ENCODE data around the gene MARCHF11. TPM values are rescaled to one million over a fixed set of nuclear protein-coding genes. Genes with fewer than 3 reads are reported as not detected.

The MARCHF11 gene
- total and polyA plus RNA-seq, 2 donors (not counting 1 experiment from before 2014, with no cell fraction given) = not detected

DNA sequence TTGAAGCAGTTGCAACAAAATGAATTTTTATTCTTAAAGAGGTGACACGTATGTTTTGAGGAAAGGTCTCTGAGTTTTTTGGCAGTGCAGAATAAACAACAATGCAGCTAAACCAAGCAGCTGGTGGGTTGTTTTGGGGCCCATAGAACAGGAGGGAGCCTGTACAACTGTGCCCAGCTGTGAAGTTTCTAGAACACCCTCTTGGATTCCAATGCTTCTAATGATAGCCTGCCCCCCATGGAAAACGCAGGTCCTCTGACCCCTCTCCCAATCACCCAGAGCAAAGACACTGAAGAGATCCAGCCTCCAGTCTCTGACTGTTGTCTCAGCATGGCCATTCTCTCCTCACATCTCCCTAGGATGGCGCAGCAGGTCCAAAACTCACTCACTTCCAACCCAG is 150.9 kb downstream of the MARCHF11 start:
- H3K9ac ChIP-seq (ENCODE audit: low read length) = no peak overlapping the region
- Mint-ChIP-seq H3K27ac (no peak overlapping the region), H3K9me3 (ENCODE audit: insufficient read depth) (no peaks in the 10 kb centered on the region), H3K4me1 (no peaks in the 10 kb centered on the region), H3K27me3 (no peaks in the 10 kb centered on the region), H3K4me3 (no peak overlapping the region)
- ATAC-seq (ENCODE audit: low read depth) (no peak), DNase-seq (no peak)
- H3K4me3 ChIP-seq (ENCODE audit: control extremely low read depth in 1 of 5, extremely low read depth in 1 of 5, insufficient read depth in 1 of 5, low read depth in 2 of 5, low read length in 4 of 5) = no peak overlapping the region
- no peak overlapping the region for H2AFZ ChIP-seq (ENCODE audit: insufficient read depth, low read depth, low read length, poor library complexity, severe bottlenecking)
- no peaks in the 10 kb centered on the region for H3K36me3 ChIP-seq (replicated peaks in 1 of 2; ENCODE audit: control extremely low read depth in 1 of 2, control insufficient read depth in 1 of 2, extremely low read depth in 1 of 2, insufficient read depth in 2 of 2, low read length in 1 of 2)
- ChIA-PET POLR2A (no interaction called here), CTCF (no interaction called here)
- no peak for TF ChIP-seq CTCF (IDR thresholded peaks at IDR 0.05)
- no peak for TF ChIP-seq EZH2 (IDR thresholded peaks at IDR 0.05; ENCODE audit: borderline replicate concordance, insufficient read depth, low read depth, low read length, poor library complexity, severe bottlenecking)
- no peaks in the 10 kb centered on the region for H3K79me2 ChIP-seq (ENCODE audit: control insufficient read depth, insufficient read depth, low read length)
- H4K20me1 ChIP-seq (ENCODE audit: control insufficient read depth, insufficient read depth, low read length, poor library complexity, severe bottlenecking) = no peaks in the 10 kb centered on the region
- no peaks in the 10 kb centered on the region for H3K4me1 ChIP-seq (ENCODE audit: control insufficient read depth in 2 of 2, insufficient read depth in 2 of 2, low read length in 2 of 2)
- H3K9me3 ChIP-seq (ENCODE audit: control extremely low read depth in 1 of 3, control insufficient read depth in 2 of 3, insufficient read depth in 1 of 3, low read length in 2 of 3) = no peaks in the 10 kb centered on the region
- H3K27me3 ChIP-seq (replicated peaks in 1 of 4; ENCODE audit: control extremely low read depth in 1 of 4, control insufficient read depth in 3 of 4, insufficient read depth in 4 of 4, low read length in 3 of 4) = no peaks in the 10 kb centered on the region
- intact Hi-C loops (cut with micrococcal nuclease) = no loop called here
- no peak overlapping the region for H3K4me2 ChIP-seq (replicated peaks; ENCODE audit: low read depth, low read length, poor library complexity, severe bottlenecking)
- H3K27ac ChIP-seq (ENCODE audit: low read length in 2 of 2) = no peak overlapping the region
- 68% methylated on average over 2 of the region's 3 CpGs for WGBS (ENCODE audit: insufficient coverage)

GRCh38 chr5:16025681-16026080 is 153.9 kb downstream of the MARCHF11 start:
- no peak overlapping the region for H3K4me3 ChIP-seq (ENCODE audit: control extremely low read depth in 1 of 5, extremely low read depth in 1 of 5, insufficient read depth in 1 of 5, low read depth in 2 of 5, low read length in 4 of 5)
- no peaks in the 10 kb centered on the region for H3K4me1 Mint-ChIP-seq

More at GRCh38 chr5:16025681-16026080, 153.9 kb downstream of the MARCHF11 start:
- H3K27ac Mint-ChIP-seq = no peak overlapping the region
- no peak overlapping the region for H3K9ac ChIP-seq (ENCODE audit: low read length)
- no peaks in the 10 kb centered on the region for H3K27me3 ChIP-seq (replicated peaks in 1 of 4; ENCODE audit: control extremely low read depth in 1 of 4, control insufficient read depth in 3 of 4, insufficient read depth in 4 of 4, low read length in 3 of 4)
- no peaks in the 10 kb centered on the region for H3K79me2 ChIP-seq (ENCODE audit: control insufficient read depth, insufficient read depth, low read length)
- no peak overlapping the region for H3K27ac ChIP-seq (ENCODE audit: low read length in 2 of 2)
- H3K36me3 ChIP-seq (replicated peaks in 1 of 2; ENCODE audit: control extremely low read depth in 1 of 2, control insufficient read depth in 1 of 2, extremely low read depth in 1 of 2, insufficient read depth in 2 of 2, low read length in 1 of 2) = no peaks in the 10 kb centered on the region
- no peaks in the 10 kb centered on the region for H4K20me1 ChIP-seq (ENCODE audit: control insufficient read depth, insufficient read depth, low read length, poor library complexity, severe bottlenecking)
- ChIA-PET CTCF (no interaction called here), POLR2A (no interaction called here)
- no peak for DNase-seq
- H3K27me3 Mint-ChIP-seq = no peaks in the 10 kb centered on the region
- ATAC-seq (ENCODE audit: low read depth) = no peak
- no peak overlapping the region for H2AFZ ChIP-seq (ENCODE audit: insufficient read depth, low read depth, low read length, poor library complexity, severe bottlenecking)
- H3K4me3 Mint-ChIP-seq = no peak overlapping the region
- intact Hi-C loops (cut with micrococcal nuclease) = no loop called here
- TF ChIP-seq EZH2 (IDR thresholded peaks at IDR 0.05; ENCODE audit: borderline replicate concordance, insufficient read depth, low read depth, low read length, poor library complexity, severe bottlenecking) = no peak
- no peak for TF ChIP-seq CTCF (IDR thresholded peaks at IDR 0.05)
- no peaks in the 10 kb centered on the region for H3K9me3 ChIP-seq (ENCODE audit: control extremely low read depth in 1 of 3, control insufficient read depth in 2 of 3, insufficient read depth in 1 of 3, low read length in 2 of 3)
- H3K4me1 ChIP-seq (ENCODE audit: control insufficient read depth in 2 of 2, insufficient read depth in 2 of 2, low read length in 2 of 2) = no peaks in the 10 kb centered on the region
- no peaks in the 10 kb centered on the region for H3K9me3 Mint-ChIP-seq (ENCODE audit: insufficient read depth)
- H3K4me2 ChIP-seq (replicated peaks; ENCODE audit: low read depth, low read length, poor library complexity, severe bottlenecking) = no peak overlapping the region
